Lung microvascular endothelial cell (primary cell): ENCODE results near the gene TBC1D4. TPM values are rescaled to one million over a fixed set of nuclear protein-coding genes. Genes with fewer than 3 reads are reported as not detected.
A peak's percentile ranks its signal among the peaks of the same experiment; 100 is the strongest.
"Not testable (repeated sequence)": the region's sequence is repeated elsewhere in the genome, so short reads cannot be mapped to it uniquely, and the experiment has no call there.

Source experiments
- DNase-seq, 2 donors: peaks; one replicate each; pipeline versions ENCODE4 v3.0.0 to v3.0.0-alpha.2; 2010; ENCODE audit warnings: low read depth in 2 of 2
- total RNA-seq: library from RNA; depleted of rRNA; stranded (reverse); fragments of >200 nt; gene quantifications from 2 replicates; pipeline ENCODE4 v1.2.1, GENCODE V29; 2014

Gene TBC1D4
- total RNA-seq, 1 donor from 2014 or later = 60.5 TPM

- DNase-seq = peak in 1 of 2 donors; percentile 4
These were observed 187.9 kb downstream of the TBC1D4 start for GRCh38 chr13:75294110-75294509.

- no peak for DNase-seq
These were observed 196.7 kb downstream of the TBC1D4 start for GRCh38 chr13:75285310-75285709.

GRCh38 chr13:75279834-75280369 lies 202.1 kb downstream of the TBC1D4 start:
- DNase-seq = no peak

- DNase-seq = not testable (repeated sequence)
These were observed 208.3 kb downstream of the TBC1D4 start for GRCh38 chr13:75273695-75274094.

GRCh38 chr13:75271846-75272245 lies 210.1 kb downstream of the TBC1D4 start:
- no peak for DNase-seq

- DNase-seq = not testable (repeated sequence)
These were observed 213.5 kb downstream of the TBC1D4 start for GRCh38 chr13:75268481-75268880.

GRCh38 chr13:75264611-75265010 lies 217.4 kb downstream of the TBC1D4 start:
- DNase-seq = no peak

- DNase-seq = no peak
These were observed 218.1 kb downstream of the TBC1D4 start for GRCh38 chr13:75263741-75264407.

GRCh38 chr13:75258159-75258782 lies 223.7 kb downstream of the TBC1D4 start:
- DNase-seq = peak; percentile 46 to 49

- no peak for DNase-seq
These were observed 225.0 kb downstream of the TBC1D4 start for GRCh38 chr13:75256922-75257321.

- no peak for DNase-seq
These were observed 226.3 kb downstream of the TBC1D4 start for GRCh38 chr13:75255653-75256052.

GRCh38 chr13:75255147-75255546 lies 226.8 kb downstream of the TBC1D4 start:
- no peak for DNase-seq

GRCh38 chr13:75251188-75251587 lies 230.8 kb downstream of the TBC1D4 start:
- peak; percentile 4 to 15 for DNase-seq

- peak; percentile 3 to 18 for DNase-seq
These were observed 231.3 kb downstream of the TBC1D4 start for GRCh38 chr13:75250526-75251178.

- not testable (repeated sequence) for DNase-seq
These were observed 236.4 kb downstream of the TBC1D4 start for GRCh38 chr13:75245578-75245977.

GRCh38 chr13:75240240-75240639 lies 241.7 kb downstream of the TBC1D4 start:
- not testable (repeated sequence) for DNase-seq

- no peak for DNase-seq
These were observed 245.2 kb downstream of the TBC1D4 start for GRCh38 chr13:75236774-75237173.

Other genes with a start within 250 kb of the TBC1D4 start
- 40.3 and 81.5 TPM in 2 replicates for gene COMMD6, start 55.7 kb upstream of the TBC1D4 start, total RNA-seq
- gene UCHL3, start 67.6 kb upstream of the TBC1D4 start, total RNA-seq = 30.4 and 33.3 TPM in 2 replicates
- gene LMO7, start 154.2 kb upstream of the TBC1D4 start, total RNA-seq = 25.6 and 31.2 TPM in 2 replicates